Esophagus mucosa (tissue), 1 donor: ENCODE data around the gene C1QTNF2. TPM values are rescaled to one million over a fixed set of nuclear protein-coding genes. Genes with fewer than 3 reads are reported as not detected.
A peak's percentile ranks its signal among the peaks of the same experiment; 100 is the strongest.

Source experiments
- ATAC-seq: fragments of 200-7000 bp; cut with Tn5 transposase; one replicate; pipeline ENCODE4 v1.9.1; 2020
- total RNA-seq: library from RNA; stranded (reverse); gene quantifications from one replicate; pipeline ENCODE4 v1.2.4, GENCODE V29; 2023
- donor health status: DM: yes; HTN: yes; CAD: no.

C1QTNF2 gene
- total RNA-seq, result 0.20 TPM

- peak; percentile 42 for ATAC-seq
These were observed at the start of gene C1QTNF2 for GRCh38 chr5:160369990-160370712. C1QTNF2 (minus strand) TSS chr5:160370626; CDS start chr5:160355011, 15,615 bp downstream.

- no peak for ATAC-seq
These were observed 49.8 kb upstream of the C1QTNF2 start for GRCh38 chr5:160420331-160420610.

GRCh38 chr5:160419458-160420330 is 49.3 kb upstream of the C1QTNF2 start:
- ATAC-seq, result no peak

- peak; percentile 83 for ATAC-seq
These were observed 48.4 kb upstream of the C1QTNF2 start, which contains the start of gene SLU7 for GRCh38 chr5:160418561-160419457. SLU7 (minus strand) TSS chr5:160419081; CDS start chr5:160415294, 3,787 bp downstream.

GRCh38 chr5:160399402-160400353 is 29.3 kb upstream of the C1QTNF2 start, which contains the start of gene FAM200C:
FAM200C (minus strand) TSS chr5:160400054; CDS start chr5:160395490, 4,564 bp downstream.
- ATAC-seq, result peak; percentile 99

GRCh38 chr5:160398806-160399205 is 28.4 kb upstream of the C1QTNF2 start:
- ATAC-seq, result no peak

- ATAC-seq, result no peak
These were observed 27.1 kb upstream of the C1QTNF2 start for GRCh38 chr5:160397492-160397891.

GRCh38 chr5:160395111-160395510 is 24.7 kb upstream of the C1QTNF2 start:
- ATAC-seq, result no peak

- ATAC-seq, result no peak
These were observed 20.6 kb upstream of the C1QTNF2 start for GRCh38 chr5:160390787-160391696.

GRCh38 chr5:160387445-160387844 is 17.0 kb upstream of the C1QTNF2 start:
- no peak for ATAC-seq

- no peak for ATAC-seq
These were observed 15.1 kb upstream of the C1QTNF2 start for GRCh38 chr5:160385496-160385895.

- no peak for ATAC-seq
These were observed 14.3 kb upstream of the C1QTNF2 start for GRCh38 chr5:160384681-160385080.

GRCh38 chr5:160382346-160382745 is 11.9 kb upstream of the C1QTNF2 start:
- ATAC-seq, result no peak

- no peak for ATAC-seq
These were observed 9.6 kb upstream of the C1QTNF2 start for GRCh38 chr5:160380041-160380440.

GRCh38 chr5:160379511-160379910 is 9.1 kb upstream of the C1QTNF2 start:
- ATAC-seq, result no peak

GRCh38 chr5:160378330-160378729 is 7.9 kb upstream of the C1QTNF2 start:
- no peak for ATAC-seq

- ATAC-seq, result no peak
These were observed 7.2 kb upstream of the C1QTNF2 start for GRCh38 chr5:160377651-160378050.

GRCh38 chr5:160376416-160376815 is 6.0 kb upstream of the C1QTNF2 start:
- no peak for ATAC-seq

GRCh38 chr5:160375701-160376100 is 5.3 kb upstream of the C1QTNF2 start:
- ATAC-seq, result no peak

GRCh38 chr5:160375166-160375565 is 4.7 kb upstream of the C1QTNF2 start:
- no peak for ATAC-seq
